Transverse colon (tissue), 4 donors: Measurements from ENCODE around the gene F8A3. TPM values are rescaled to one million over a fixed set of nuclear protein-coding genes. Genes with fewer than 3 reads are reported as not detected.
"Not testable (repeated sequence)": the region's sequence is repeated elsewhere in the genome, so short reads cannot be mapped to it uniquely, and the experiment has no call there.

Experiments used
- DNase-seq: peaks from one replicate; pipeline ENCODE4 v3.0.0-alpha.2; 2019
- H3K27ac ChIP-seq, 4 donors: fragments of 200-600 bp; sonication (generic); 2 replicates each; pipeline ENCODE4 v1.5.1; 2016 to 2018; ENCODE audit warnings: inconsistent platforms in 4 of 4
- H3K27me3 ChIP-seq: fragments of 200-600 bp; sonication (generic); 2 replicates; pipeline ENCODE4 v1.5.1; 2017; ENCODE audit warnings: inconsistent platforms
- H3K36me3 ChIP-seq, 4 donors: fragments of 200-600 bp; sonication (generic); 2 replicates each; pipeline ENCODE4 v1.5.1; 2017 to 2019; ENCODE audit warnings: inconsistent platforms in 4 of 4
- H3K4me1 ChIP-seq, 4 donors: fragments of 200-600 bp; sonication (generic); 2 replicates each; pipeline ENCODE4 v1.5.1; 2017 to 2020; ENCODE audit warnings: inconsistent platforms in 4 of 4
- H3K4me3 ChIP-seq, 4 donors: fragments of 200-600 bp; sonication (generic); 1 replicate in 1 of 4; 2 replicates in 3 of 4; pipeline versions ENCODE4 v1.5.1 to v1.6.1; 2017 to 2019; ENCODE audit warnings: inconsistent platforms in 4 of 4
- H3K9me3 ChIP-seq, 2 donors: fragments of 200-600 bp; sonication (generic); 2 replicates each; pipeline ENCODE4 v1.5.1; 2017 to 2019; ENCODE audit warnings: inconsistent platforms in 2 of 2
- EP300 ChIP-seq: sonication (generic); formaldehyde crosslinking; IDR thresholded peaks from one replicate; pipeline ENCODE4 v1.6.1; 2017; ENCODE audit warnings: antibody characterized with exemption, low read depth
- POLR2A ChIP-seq: fragments of 450-650 bp; IDR thresholded peaks from one replicate; pipeline ENCODE4 v1.6.1; 2016; ENCODE audit warnings: antibody characterized with exemption, mild to moderate bottlenecking, moderate library complexity
- POLR2AphosphoS5 ChIP-seq, 3 donors: sonication (generic); formaldehyde crosslinking; IDR thresholded peaks; one replicate each; pipeline ENCODE4 v1.6.1; 2016; ENCODE audit warnings: antibody characterized with exemption in 3 of 3
- WGBS, 2 donors: methylation state at CpG; one replicate each; pipeline ENCODE4 v1.1.5; 2018; ENCODE audit warnings: low coverage in 1 of 2; 5-methylcytosine and 5-hydroxymethylcytosine counted together
- in situ Hi-C, 4 donors: fragments of 200-750 bp; cut with MboI; loops; one replicate each; pipeline versions ENCODE4 v1.15.0 to v1.15.1; 2017; ENCODE audit warnings: low sequenced_read_pairs in 3 of 4, low pct_ligation_motif_present in 1 of 4, low pct_unique_long_range_greater_than_20kb in 1 of 4
- intact Hi-C: fragments of 100-400 bp; cut with DNase I; formaldehyde crosslinking; loops from one replicate; pipeline ENCODE4 v1.15.1; 2023; ENCODE audit warnings: low total_unique reads
- total RNA-seq, 4 donors: library from RNA; depleted of rRNA; stranded (reverse); fragments of >200 nt; gene quantifications; one replicate each; pipeline ENCODE4 v1.1.0, GENCODE V29; 2016
- TF ChIP-seq, protein P1 (sequence below), 5 experiments: fragments of 200-600 bp in 3 of 5; fragments of 450-650 bp in 2 of 5; sonication (generic) in 3 of 5; IDR thresholded peaks; 1 replicate in 2 of 5; 2 replicates in 3 of 5; pipeline ENCODE4 v1.5.1; 2016 to 2017; ENCODE audit warnings: antibody characterized with exemption in 5 of 5, inconsistent platforms in 3 of 5, mild to moderate bottlenecking in 2 of 5, moderate library complexity in 1 of 5

Gene F8A3
- total RNA-seq: 10 to 100 TPM in 3 of 4 donors, not detected in 1; 15.2 to 40.8 (median 27.0) TPM

DNA sequence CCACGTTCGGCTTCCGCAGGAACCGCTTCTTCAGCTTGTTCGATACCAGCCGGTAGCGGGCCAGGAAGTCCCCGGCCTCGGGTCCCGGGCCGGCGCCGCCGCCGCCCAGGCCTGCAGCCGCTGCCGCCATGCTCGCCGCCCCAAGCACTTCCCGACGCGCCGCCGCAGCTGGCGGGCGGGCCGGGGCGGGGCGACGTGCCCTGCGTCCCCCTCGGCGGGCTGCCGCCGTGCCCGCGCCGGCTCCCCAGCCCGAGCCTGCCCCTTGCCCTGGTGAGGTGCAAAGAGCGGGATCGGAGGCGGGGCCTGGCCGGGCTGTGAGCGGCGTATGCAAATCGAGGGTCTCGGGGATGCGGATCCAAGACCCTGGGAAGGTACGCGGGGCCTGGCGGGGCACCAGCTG, at the start of gene F8A3:
TSS of gene F8A3 (minus strand) at position 150 of the 400 bp plus-strand sequence. CDS start at position 130, 20 bp downstream.
- DNase-seq, H3K27ac ChIP-seq, H3K4me1 ChIP-seq, in situ Hi-C loops, H3K9me3 ChIP-seq, intact Hi-C loops, H3K36me3 ChIP-seq, H3K4me3 ChIP-seq, H3K27me3 ChIP-seq: not testable (repeated sequence)
- no CpG with 5 or more reads among the region's 51 CpGs for WGBS, 2 donors

DNA sequence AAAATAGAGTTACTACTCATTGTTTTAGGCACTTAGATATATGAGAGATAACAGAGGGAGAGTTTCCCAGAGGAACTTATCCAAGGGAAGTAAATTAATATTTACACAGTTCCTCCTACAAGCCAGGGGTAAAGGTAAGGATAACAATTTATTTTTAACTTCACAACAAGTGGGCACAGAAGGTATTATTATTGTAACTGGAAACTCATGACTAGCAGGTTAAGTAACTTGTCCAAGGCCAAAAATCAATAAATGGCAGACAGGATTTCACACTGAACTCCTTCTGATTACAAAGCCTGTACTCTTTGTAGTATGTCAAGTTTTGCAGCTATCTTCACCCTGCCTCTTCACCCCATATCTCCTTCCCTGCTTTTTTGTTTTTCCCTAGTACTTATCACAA, 46.9 kb upstream of the F8A3 start:
- intact Hi-C loops (no loop called here), in situ Hi-C loops (no loop called here)
- Histone ChIP-seq H3K9me3 (no peaks in the 10 kb centered on the region), H3K27me3 (no peaks in the 10 kb centered on the region), H3K4me1 (no peaks in the 10 kb centered on the region), H3K36me3 (no peaks in the 10 kb centered on the region), H3K4me3 (no peak overlapping the region), H3K27ac (no peak overlapping the region)
- no peak for TF ChIP-seq EP300
- no peak for TF ChIP-seq POLR2AphosphoS5 (IDR thresholded peaks at IDR 0.05)
- TF ChIP-seq, protein P1, sequence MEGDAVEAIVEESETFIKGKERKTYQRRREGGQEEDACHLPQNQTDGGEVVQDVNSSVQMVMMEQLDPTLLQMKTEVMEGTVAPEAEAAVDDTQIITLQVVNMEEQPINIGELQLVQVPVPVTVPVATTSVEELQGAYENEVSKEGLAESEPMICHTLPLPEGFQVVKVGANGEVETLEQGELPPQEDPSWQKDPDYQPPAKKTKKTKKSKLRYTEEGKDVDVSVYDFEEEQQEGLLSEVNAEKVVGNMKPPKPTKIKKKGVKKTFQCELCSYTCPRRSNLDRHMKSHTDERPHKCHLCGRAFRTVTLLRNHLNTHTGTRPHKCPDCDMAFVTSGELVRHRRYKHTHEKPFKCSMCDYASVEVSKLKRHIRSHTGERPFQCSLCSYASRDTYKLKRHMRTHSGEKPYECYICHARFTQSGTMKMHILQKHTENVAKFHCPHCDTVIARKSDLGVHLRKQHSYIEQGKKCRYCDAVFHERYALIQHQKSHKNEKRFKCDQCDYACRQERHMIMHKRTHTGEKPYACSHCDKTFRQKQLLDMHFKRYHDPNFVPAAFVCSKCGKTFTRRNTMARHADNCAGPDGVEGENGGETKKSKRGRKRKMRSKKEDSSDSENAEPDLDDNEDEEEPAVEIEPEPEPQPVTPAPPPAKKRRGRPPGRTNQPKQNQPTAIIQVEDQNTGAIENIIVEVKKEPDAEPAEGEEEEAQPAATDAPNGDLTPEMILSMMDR (IDR thresholded peaks at IDR 0.05): no peak
- TF ChIP-seq POLR2A: no peak
- DNase-seq: no peak

DNA sequence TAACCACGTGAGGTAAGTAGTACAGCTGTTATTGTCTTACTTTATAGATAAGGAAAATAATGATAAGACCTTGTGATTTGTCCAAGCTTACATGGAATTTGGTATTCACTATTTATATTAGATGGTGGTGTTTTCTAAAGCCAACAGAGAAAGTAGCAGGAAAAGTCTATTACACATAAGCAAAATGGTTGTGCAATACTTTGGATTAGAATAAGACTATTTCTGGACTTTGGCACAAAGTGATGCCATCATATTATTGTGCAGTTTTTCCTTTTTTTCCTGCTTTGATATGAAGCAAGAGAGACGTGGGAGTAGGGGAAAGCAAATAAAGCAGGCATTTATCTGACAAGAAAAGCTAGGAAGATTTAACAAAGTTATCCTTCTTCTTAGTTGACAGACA, 36.7 kb upstream of the F8A3 start:
- H3K27ac ChIP-seq, intact Hi-C loops, H3K27me3 ChIP-seq, H3K4me1 ChIP-seq, H3K36me3 ChIP-seq, H3K4me3 ChIP-seq, H3K9me3 ChIP-seq, DNase-seq, in situ Hi-C loops: not testable (repeated sequence)
- WGBS, 2 donors: no CpG with 5 or more reads among the region's 2 CpGs

DNA sequence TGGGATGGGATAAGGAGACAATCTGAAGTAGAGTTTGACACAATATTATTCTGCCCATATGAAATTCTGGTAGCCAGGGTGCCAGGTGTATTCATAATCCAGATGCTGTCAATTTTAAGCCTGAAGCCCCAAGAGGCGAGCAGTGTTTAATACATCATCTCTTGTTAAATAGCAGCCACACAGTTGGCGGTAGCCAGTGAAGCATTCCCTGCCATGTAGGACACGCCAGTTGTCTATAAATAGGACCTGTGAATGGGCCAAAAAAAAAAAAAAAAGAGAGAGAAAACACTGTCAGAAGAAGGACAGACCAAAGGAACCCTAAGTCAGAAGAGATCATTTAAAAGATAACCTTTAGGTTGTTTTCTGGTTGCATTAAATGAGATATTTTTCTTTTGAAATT, 33.0 kb upstream of the F8A3 start:
- intact Hi-C loops, H3K27me3 ChIP-seq, DNase-seq, H3K9me3 ChIP-seq, H3K27ac ChIP-seq, in situ Hi-C loops, H3K4me1 ChIP-seq, H3K36me3 ChIP-seq, H3K4me3 ChIP-seq: not testable (repeated sequence)
- 20% methylated on average over 1 of the region's 3 CpGs; no CpG with 5 or more reads in 1 of the 2 donors for WGBS, 2 donors

DNA sequence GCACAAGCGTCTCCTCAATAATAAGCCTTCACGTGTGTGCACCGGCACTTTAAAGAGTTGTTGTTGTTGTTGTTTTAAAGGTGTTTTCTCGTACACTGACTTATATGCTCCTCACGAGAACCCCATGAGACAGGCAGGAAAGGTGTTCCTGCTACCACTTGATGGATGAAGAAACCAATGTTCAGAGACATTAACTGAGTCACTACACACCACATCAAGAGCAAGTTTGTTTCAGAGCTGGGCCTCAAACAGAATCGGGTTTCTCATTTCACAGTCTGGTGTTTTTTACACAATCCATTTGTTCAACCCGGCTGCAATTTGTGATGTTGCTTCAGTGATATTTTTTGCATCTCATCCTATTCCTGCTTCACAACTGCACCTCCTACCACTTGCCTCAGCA, 18.7 kb upstream of the F8A3 start:
- H3K27me3 ChIP-seq, H3K4me1 ChIP-seq, DNase-seq, H3K9me3 ChIP-seq, intact Hi-C loops, H3K4me3 ChIP-seq, in situ Hi-C loops, H3K27ac ChIP-seq, H3K36me3 ChIP-seq: not testable (repeated sequence)
- no CpG with 5 or more reads among the region's 7 CpGs for WGBS, 2 donors

DNA sequence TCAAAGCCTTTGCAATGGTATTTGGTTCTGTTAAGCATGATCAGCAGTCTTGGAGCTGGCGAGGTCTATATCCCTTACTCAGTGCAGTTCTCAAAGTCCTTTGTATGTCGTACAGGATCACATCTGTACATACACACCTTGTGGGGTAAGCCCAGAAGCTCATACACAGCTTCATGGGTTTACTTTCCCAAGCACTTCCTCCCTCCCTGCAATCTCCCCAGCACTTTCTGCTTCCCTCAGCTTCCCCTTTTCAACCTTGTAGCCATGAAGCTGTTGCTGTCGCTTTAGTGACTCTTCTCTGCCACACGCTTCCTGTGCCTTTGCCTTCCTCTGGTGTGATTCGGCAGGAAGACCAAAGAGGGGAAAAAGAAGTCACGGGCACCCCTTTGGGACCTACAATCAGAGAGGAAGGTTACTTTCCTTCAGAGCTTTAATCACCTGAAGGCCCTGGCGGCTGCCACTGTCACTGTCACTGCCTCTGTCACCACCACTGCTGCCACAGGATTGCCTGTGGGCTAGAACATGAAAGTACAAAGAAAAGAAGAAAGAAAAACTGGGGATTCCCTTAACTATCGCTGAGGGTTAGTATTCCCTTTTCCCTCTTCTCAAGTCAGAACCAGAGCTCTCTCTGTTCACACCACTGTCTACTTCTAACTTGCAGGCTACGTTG, 8.0 kb upstream of the F8A3 start:
- H3K4me1 ChIP-seq: not testable (repeated sequence)

DNA sequence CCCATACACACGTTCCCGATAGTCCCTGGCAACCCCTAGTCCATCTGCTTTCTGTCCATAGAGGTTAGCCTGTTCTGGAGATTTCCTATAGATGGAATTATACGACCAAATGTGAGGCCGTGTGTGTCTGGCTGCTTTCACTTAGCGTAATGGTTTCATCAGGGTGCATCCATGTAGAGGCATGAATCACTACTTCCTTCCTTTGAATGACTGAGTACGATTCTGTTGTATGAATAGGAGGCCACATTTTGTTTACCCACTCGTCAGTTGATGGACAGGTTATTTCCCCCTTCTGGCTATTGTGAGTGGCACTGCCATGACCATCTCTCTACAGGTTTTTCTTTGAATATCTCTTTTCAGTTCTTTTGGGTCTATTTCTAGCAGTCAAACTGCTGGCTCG, 2.1 kb upstream of the F8A3 start:
- no CpG with 5 or more reads among the region's 8 CpGs for WGBS, 2 donors
- DNase-seq, H3K27ac ChIP-seq, H3K27me3 ChIP-seq, H3K36me3 ChIP-seq, H3K4me1 ChIP-seq, H3K4me3 ChIP-seq, H3K9me3 ChIP-seq, intact Hi-C loops, in situ Hi-C loops: not testable (repeated sequence)

More for the DNA sequence above, 8.0 kb upstream of the F8A3 start:
- DNase-seq, H3K36me3 ChIP-seq, H3K27me3 ChIP-seq, intact Hi-C loops, H3K4me3 ChIP-seq, H3K9me3 ChIP-seq, H3K27ac ChIP-seq, in situ Hi-C loops: not testable (repeated sequence)
- WGBS, 2 donors: no CpG with 5 or more reads among the region's 9 CpGs

DNA sequence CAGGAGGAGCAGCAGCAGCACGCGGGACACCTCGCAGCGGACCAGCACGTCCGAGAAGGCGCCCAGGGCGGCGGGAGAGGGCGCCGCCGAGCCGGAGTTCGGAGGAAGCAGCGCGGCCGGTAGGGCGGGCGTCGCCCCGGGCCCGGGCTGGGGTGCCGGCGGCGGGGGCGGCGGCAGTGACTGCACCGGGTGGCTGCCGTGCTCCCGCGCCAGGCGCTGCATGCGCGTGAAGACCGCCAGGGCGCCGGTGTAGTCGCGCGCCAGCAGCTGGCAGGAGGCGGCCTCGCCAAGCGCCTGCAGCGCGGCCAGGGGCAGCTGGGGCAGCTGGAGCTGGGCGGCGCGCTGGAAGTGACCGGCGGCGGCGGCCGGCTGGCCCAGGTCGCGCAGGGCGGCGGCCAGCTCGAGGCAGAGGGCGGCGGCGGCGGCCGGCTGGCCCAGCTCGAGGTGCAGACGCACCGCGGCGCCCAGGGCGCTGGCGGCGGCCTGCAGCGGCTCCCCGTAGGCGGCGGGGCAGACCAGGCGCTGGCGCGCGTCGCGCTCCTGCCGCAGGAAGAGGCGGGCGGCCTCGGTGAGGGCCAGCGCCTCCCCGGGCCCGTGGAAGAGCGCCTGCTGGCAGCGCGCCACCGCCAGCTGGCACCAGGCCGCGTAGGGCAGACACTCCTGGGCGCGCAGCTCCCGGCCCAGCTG, 516 bp downstream of the F8A3 start:
- in situ Hi-C loops, DNase-seq, H3K27ac ChIP-seq, H3K9me3 ChIP-seq, H3K4me1 ChIP-seq, intact Hi-C loops, H3K36me3 ChIP-seq, H3K4me3 ChIP-seq, H3K27me3 ChIP-seq: not testable (repeated sequence)
- no CpG with 5 or more reads among the region's 97 CpGs for WGBS, 2 donors
